H4 (cell line): ENCODE results near the gene OARD1. TPM values are rescaled to one million over a fixed set of nuclear protein-coding genes. Genes with fewer than 3 reads are reported as not detected.

Source experiments
- DNase-seq: peaks from one replicate; pipeline ENCODE4 v3.0.0-alpha.2; 2015; ENCODE audit warnings: low spot score
- total RNA-seq: library from RNA; depleted of rRNA; stranded (reverse); fragments of >200 nt; shearing (Covaris generic); gene quantifications from 2 replicates; pipeline ENCODE4 v1.2.3, GENCODE V29; 2014

Gene OARD1
- total RNA-seq, 1 experiment from 2014 or later, result 24.6 TPM

- no peak for DNase-seq
Measured at GRCh38 chr6:41047745-41048732, 24.1 kb downstream of the OARD1 start.

- DNase-seq, result no peak
Measured at GRCh38 chr6:41047306-41047705, 24.9 kb downstream of the OARD1 start.

GRCh38 chr6:41046084-41046483, 26.1 kb downstream of the OARD1 start:
- no peak for DNase-seq

DNA sequence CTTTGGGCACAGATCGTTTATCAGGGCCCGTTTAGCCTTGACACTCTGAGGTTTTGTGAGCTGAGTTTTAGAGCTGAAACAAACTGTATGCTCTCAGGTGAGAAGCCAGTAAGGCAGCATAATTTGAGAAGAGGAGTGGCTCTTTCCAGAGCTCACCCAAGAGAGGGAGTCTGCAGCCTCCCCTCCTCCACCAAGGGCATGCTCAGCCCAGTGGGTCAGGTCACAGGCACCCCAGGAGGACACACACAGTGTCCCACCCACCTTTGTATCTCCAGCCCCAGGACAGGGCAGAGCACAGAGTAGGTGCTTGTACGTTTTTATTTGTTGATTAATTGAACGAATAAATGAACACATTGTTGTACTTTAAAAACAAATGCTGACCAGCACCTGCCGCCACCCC, 26.5 kb downstream of the OARD1 start:
- no peak for DNase-seq

DNA sequence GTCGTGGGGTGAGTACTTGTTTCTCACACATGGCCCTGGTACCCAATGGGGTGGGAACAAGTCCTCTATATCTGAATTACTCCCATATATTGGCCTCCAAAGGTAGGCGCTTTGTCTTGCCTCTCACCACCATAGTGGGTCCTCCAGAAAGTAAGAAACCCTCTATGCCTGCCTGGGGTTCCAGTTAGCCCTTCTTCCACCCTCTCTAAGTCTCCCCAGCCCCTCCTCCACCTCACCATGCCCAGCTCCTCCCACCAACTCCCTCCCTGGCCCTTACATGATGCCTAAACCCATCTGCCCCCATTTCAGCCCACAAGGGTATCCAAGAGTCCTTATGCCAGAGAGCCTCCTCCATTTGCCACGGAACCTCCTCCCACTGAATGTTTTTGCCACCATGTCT, 29.0 kb downstream of the OARD1 start:
- no peak for DNase-seq

- no peak for DNase-seq
Measured at GRCh38 chr6:41042226-41043055, 29.7 kb downstream of the OARD1 start, which contains the start of gene TSPO2. TSS of gene TSPO2 (plus strand) at chr6:41042467. CDS start at chr6:41042986, 519 bp downstream.

- DNase-seq, result no peak
Measured at GRCh38 chr6:41040940-41041536, 31.1 kb downstream of the OARD1 start.

DNA sequence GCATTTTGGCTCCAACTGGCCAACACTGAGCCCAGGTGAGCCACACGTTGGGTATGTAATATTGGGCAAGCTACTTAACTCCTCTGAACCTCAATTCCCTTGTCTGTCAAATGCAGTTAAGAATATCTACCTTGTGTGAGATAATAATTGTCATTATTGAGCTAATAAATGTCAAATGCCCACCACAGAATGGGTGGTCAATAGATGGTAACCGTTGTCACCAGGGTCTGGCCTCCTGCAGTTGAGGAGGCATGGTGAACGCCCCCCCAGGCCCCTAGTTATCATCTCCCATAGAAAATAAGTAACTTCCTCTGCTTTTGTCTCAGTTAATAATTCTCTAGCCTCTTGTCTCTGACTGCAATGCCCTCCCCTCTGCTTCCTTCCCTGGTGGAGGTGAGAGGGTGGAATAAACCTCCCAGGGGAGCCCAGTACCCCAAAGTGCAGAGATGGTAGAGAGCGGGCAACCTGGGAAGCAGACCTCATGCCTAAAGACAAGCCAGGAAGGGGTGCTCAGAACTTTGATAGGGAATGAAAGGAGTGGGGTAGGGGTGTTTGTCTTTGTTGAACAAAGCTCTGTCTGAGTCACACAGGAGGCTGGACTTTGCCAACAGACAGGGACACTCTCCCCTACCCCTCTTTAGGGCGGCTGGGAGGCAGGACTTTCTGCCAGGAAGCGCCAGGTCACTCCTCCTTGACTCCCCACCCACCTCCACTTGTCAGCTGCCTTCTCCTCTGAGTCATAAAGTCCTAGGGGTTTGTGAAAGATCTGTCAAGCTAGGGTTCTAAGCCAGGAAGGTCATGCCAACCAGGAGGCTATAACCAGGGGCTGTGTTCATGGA, 31.8 kb downstream of the OARD1 start:
- peak; percentile 50 for DNase-seq

- peak; percentile 50 for DNase-seq
Measured at GRCh38 chr6:41039060-41039998, 32.8 kb downstream of the OARD1 start, which contains the start of gene UNC5CL. TSS of gene UNC5CL (minus strand) at chr6:41039221. CDS start at chr6:41035074, 4,147 bp downstream.

DNA sequence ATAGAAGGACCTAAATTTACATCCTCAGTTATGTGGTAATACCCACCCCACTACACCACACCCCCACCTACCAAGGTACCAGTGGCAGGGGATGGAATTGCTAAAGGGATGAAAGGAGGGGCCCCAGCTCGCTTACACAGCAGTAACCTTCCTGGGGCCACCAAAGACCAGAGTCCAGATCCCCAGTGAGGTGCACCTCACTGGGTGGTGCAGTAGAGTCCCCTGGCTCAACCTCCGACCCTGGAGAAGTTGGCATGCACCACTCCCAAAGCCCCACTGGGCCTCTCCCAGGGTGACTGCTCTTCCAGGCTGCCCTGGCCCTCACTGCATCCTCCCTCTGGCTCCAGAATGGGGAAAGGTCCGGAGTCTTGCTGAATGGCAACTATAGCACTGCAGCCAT, 34.0 kb downstream of the OARD1 start:
- DNase-seq, result no peak

DNA sequence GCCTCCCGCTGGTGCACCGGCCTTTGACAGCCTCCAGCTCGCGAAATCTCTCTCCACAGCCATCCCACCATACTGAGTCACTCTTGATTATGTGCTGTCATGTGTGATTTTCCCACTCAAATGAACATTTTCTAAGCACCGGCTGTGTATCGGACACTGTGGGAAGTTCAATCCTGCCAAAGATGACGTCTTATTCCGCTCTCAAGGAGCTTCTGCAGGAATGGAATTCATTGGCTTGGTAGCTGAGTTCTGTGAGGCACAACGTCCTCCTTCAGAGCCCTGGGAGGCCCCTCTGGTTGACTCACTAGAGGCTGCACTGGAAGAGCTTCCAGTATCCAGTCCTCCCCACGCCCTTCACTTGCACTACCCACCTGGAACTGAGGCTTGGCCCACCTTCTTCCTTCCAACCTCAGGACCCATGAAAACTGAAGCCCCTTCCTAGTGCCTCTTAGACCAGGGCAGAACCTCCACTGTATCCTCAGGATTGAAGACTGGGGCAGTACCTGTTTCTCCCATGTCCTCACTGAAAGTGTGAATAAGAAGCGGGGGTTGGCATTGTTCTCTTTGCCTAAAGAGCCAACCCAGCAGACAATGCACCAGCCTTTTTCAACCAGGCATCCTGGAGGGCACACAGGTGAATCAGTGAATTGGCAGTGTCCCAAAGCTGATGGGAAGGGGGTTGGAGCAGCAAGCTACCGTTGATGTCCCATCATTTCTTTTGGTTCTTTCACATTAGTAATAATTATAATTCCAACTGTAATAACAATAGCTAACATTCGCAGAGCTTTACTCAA, 34.9 kb downstream of the OARD1 start:
- no peak for DNase-seq

GRCh38 chr6:41036601-41037000, 35.6 kb downstream of the OARD1 start:
- no peak for DNase-seq

DNA sequence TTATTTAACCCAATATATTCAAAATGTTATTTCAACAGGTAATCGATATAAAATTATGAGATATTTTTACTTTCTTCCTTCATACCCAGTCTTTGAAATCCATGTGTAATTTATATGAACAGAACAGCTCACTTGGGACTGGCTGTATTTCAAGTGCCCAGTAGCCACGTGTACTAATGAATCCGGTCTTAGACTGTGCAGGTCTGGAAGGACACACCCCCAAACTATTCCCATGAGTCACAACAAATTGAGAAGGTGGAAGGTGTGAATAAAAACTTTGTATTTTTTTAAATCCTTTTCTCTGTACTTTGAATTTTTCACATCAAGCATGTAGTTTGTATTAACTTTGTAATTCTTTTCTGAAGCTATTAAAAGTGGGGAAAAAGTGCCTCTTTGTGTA, 36.0 kb downstream of the OARD1 start:
- DNase-seq, result no peak

GRCh38 chr6:41033776-41034175, 38.4 kb downstream of the OARD1 start:
- DNase-seq, result no peak

GRCh38 chr6:41032830-41033229, 39.3 kb downstream of the OARD1 start:
- DNase-seq, result no peak

DNA sequence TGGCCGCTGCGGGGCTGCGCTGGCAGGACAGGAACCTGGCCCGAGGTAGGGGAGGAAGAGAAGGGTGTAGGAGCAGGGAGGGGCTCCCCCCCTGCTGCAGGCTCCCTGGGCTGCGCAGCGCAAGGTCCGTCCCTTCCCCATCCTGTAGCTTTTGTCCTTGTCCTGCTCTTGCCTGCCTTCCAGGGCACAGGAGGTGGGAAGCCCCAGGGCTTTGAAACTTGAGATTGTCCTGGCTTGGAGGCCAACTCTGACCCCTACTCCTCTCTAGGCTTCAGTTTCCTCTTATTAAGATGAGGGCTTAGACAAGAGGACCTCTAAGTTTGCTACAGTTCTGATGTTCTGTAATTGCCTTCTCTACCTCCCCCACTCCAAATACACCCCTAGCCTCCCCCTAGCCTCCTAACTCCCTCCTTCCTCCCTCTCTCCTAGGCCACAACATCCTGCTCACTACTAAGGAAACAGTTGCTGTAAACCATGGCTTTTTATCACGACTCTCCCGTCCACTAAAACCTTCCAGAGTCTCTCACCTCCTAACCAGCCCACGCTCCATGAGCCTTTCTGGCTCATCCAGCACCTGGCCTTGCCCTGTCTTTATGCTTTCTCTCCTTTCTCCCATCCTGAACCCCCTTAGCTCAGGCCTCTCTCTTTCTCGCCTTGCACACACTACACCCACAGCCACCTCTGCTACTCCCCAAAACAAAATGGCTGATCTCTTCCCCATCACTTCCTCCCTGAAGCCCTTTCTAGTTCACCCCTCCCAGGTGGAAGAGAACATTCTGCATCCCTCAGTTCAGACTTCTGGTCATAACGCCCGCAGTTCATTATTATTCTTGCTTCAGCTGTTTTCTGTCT, 43.4 kb downstream of the OARD1 start:
- DNase-seq, result no peak

DNA sequence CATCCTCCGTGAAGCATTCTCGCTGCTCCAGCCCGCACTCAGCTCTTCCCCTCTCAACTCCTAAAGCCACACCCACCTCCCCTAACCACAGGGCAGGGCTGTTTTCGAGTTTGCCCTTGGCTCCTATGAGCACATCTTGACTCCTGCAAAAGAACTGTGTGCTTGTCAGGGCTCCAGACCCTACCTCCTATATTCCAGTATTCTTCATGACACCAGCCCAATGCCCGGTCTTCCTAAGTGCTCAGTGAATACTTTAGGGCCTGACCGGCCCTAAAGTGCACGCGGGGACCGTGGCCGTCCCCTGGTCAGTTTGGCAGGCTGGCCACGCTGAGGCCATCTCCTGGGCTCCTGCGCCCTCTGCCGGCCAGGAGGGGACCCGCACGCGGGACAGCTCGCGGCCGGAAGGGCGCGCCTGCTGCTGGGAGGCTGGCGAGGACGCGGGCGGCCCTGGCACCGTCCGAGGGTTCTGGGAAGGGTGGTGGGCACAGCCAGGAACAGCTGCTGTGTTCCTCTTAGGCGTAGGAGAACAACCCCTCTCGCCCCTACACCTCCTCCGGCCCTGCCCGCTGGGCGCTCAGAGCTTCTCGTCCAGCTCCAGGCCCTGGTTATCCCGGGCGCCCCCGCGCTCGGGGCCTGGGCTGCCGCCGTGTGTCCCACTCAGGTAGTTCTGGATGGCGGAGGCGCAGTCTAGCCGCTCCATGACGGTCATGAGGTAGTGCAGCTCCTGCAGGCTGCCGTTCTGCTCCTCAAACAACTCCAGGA, 44.2 kb downstream of the OARD1 start:
- DNase-seq, result peak; percentile 80
